Spinal cord (tissue), 10 donors: ENCODE measurements around the gene MCCC1. TPM values are rescaled to one million over a fixed set of nuclear protein-coding genes. Genes with fewer than 3 reads are reported as not detected.

ENCODE experiments used
- DNase-seq, 6 donors: peaks; one replicate each; pipeline versions ENCODE4 v3.0.0 to v3.0.0-alpha.2; 2013 to 2015; ENCODE audit warnings: low spot score in 6 of 6, low read depth in 4 of 6
- H3K27ac ChIP-seq: one replicate; pipeline ENCODE4 v1.5.1; 2013; ENCODE audit warnings: low read depth, low read length, control low read depth
- H3K27me3 ChIP-seq: one replicate; pipeline ENCODE4 v1.6.1; 2013; ENCODE audit warnings: low read length; ENCODE audit not compliant: control insufficient read depth, insufficient read depth
- H3K36me3 ChIP-seq: one replicate; pipeline ENCODE4 v1.6.1; 2013; ENCODE audit warnings: low read length; ENCODE audit not compliant: control insufficient read depth, insufficient read depth
- H3K4me1 ChIP-seq: one replicate; pipeline ENCODE4 v1.6.1; 2013; ENCODE audit warnings: low read length; ENCODE audit not compliant: control insufficient read depth, insufficient read depth
- H3K4me3 ChIP-seq: one replicate; pipeline ENCODE4 v1.5.1; 2013; ENCODE audit warnings: low read depth, low read length, control low read depth
- H3K9me3 ChIP-seq: one replicate; pipeline ENCODE4 v1.6.1; 2013; ENCODE audit warnings: low read length; ENCODE audit not compliant: control insufficient read depth, insufficient read depth
- WGBS: methylation state at CpG from one replicate; pipeline ENCODE4 v1.1.5; 2013; ENCODE audit warnings: missing lambda C conversion rate; ENCODE audit not compliant: insufficient coverage; 5-methylcytosine and 5-hydroxymethylcytosine counted together
- long read RNA-seq, 4 donors: transcript quantifications; one replicate each; lab custom pipeline, GENCODE V29; 2026
- polyA plus RNA-seq, 2 donors: library from polyadenylated mRNA; unstranded; fragments of 120-200 nt; gene quantifications; one replicate each; pipeline ENCODE4 v1.2.1, GENCODE V29; 2013; ENCODE audit not compliant: insufficient read length in 2 of 2
- total RNA-seq, 2 donors: library from RNA; depleted of rRNA in 1 of 2; stranded (reverse); fragments of 120-200 nt in 1 of 2; fragments of >200 nt in 1 of 2; gene quantifications; one replicate each; pipeline versions ENCODE4 v1.2.3 to v1.2.4, GENCODE V29; 2013 to 2014
- donor health status: healthy.

Gene MCCC1
- total RNA-seq (10 to 100 TPM; 36.1 to 37.5 TPM), polyA plus RNA-seq (10 to 100 TPM; 32.7 to 35.6 TPM)
- long read RNA-seq, donor 1, transcript MCCC1-201 (19 exons, 2,545 nt): major isoform, 5 of 5 reads
- long read RNA-seq, donor 1, partial matches to known transcripts: 0 of 5 reads
- long read RNA-seq, donor 1, other reads (novel, unspliced or antisense): 0 of 5 reads
- long read RNA-seq, donor 2, partial matches to known transcripts: 0 of 1 reads
- long read RNA-seq, donor 2, other reads (novel, unspliced or antisense): 0 of 1 reads
- long read RNA-seq, donor 3, partial matches to known transcripts: 0 of 3 reads
- long read RNA-seq, donor 3, other reads (novel, unspliced or antisense): 0 of 3 reads
- long read RNA-seq, donor 4, partial matches to known transcripts: 0 of 3 reads
- long read RNA-seq, donor 4, other reads (novel, unspliced or antisense): 0 of 3 reads

- no peaks in the 10 kb centered on the region for H3K27me3 ChIP-seq
- H3K27ac ChIP-seq: peak within 1 kb of the TSS; percentile 94
- H3K36me3 ChIP-seq: peaks cover 6% of the 10 kb centered on the region
- peak within 1 kb of the TSS; percentile 97 for H3K4me3 ChIP-seq
- H3K4me1 ChIP-seq: peaks cover 5% of the 10 kb centered on the region
- WGBS: 0% methylated on average over 60 of the region's 60 CpGs
- peak; percentile 91 to 99 (median 96) for DNase-seq
- H3K9me3 ChIP-seq: no peaks in the 10 kb centered on the region
Observed at GRCh38 chr3:183099026-183099837, at the start of gene MCCC1. TSS of gene MCCC1 (minus strand) at chr3:183099496. CDS start at chr3:183099440, 56 bp downstream.

- Histone ChIP-seq H3K27ac (no peak overlapping the region), H3K27me3 (no peaks in the 10 kb centered on the region), H3K36me3 (no peaks in the 10 kb centered on the region), H3K4me3 (no peak overlapping the region), H3K9me3 (no peaks in the 10 kb centered on the region), H3K4me1 (no peaks in the 10 kb centered on the region)
- DNase-seq: no peak
- 62% methylated on average over 2 of the region's 4 CpGs for WGBS
Observed at GRCh38 chr3:183148056-183148455, 48.8 kb upstream of the MCCC1 start.

GRCh38 chr3:183144363-183144762, 45.1 kb upstream of the MCCC1 start:
- Histone ChIP-seq H3K9me3 (no peaks in the 10 kb centered on the region), H3K4me3 (no peak overlapping the region), H3K36me3 (no peaks in the 10 kb centered on the region), H3K27ac (no peak overlapping the region), H3K27me3 (no peaks in the 10 kb centered on the region), H3K4me1 (no peaks in the 10 kb centered on the region)
- no peak for DNase-seq
- WGBS: 80% methylated on average over 1 of the region's 1 CpG

GRCh38 chr3:183142199-183142598, 42.9 kb upstream of the MCCC1 start:
- DNase-seq: no peak
- Histone ChIP-seq H3K4me3 (no peak overlapping the region), H3K4me1 (no peaks in the 10 kb centered on the region), H3K27me3 (no peaks in the 10 kb centered on the region), H3K36me3 (no peaks in the 10 kb centered on the region), H3K27ac (no peak overlapping the region), H3K9me3 (no peaks in the 10 kb centered on the region)
- 76% methylated on average over 5 of the region's 11 CpGs for WGBS

GRCh38 chr3:183134844-183135243, 35.5 kb upstream of the MCCC1 start:
- DNase-seq: no peak
- H3K4me3 ChIP-seq: no peak overlapping the region
- no peaks in the 10 kb centered on the region for H3K9me3 ChIP-seq
- WGBS: 88% methylated on average over 1 of the region's 2 CpGs
- no peaks in the 10 kb centered on the region for H3K4me1 ChIP-seq
- peaks cover 2% of the 10 kb centered on the region for H3K27me3 ChIP-seq
- H3K36me3 ChIP-seq: no peaks in the 10 kb centered on the region
- no peak overlapping the region for H3K27ac ChIP-seq

- no peaks in the 10 kb centered on the region for H3K36me3 ChIP-seq
- WGBS: 79% methylated on average over 3 of the region's 6 CpGs
- no peak overlapping the region for H3K27ac ChIP-seq
- peaks cover 2% of the 10 kb centered on the region for H3K27me3 ChIP-seq
- no peak overlapping the region for H3K4me3 ChIP-seq
- no peaks in the 10 kb centered on the region for H3K9me3 ChIP-seq
- no peaks in the 10 kb centered on the region for H3K4me1 ChIP-seq
- no peak for DNase-seq
Observed at GRCh38 chr3:183132409-183132808, 33.1 kb upstream of the MCCC1 start.

- Histone ChIP-seq H3K9me3 (no peaks in the 10 kb centered on the region), H3K36me3 (no peaks in the 10 kb centered on the region), H3K4me1 (no peaks in the 10 kb centered on the region), H3K4me3 (no peak overlapping the region), H3K27me3 (peaks cover 2% of the 10 kb centered on the region), H3K27ac (no peak overlapping the region)
- no CpG with 5 or more reads among the region's 4 CpGs for WGBS
- DNase-seq: no peak
Observed at GRCh38 chr3:183131735-183132134, 32.4 kb upstream of the MCCC1 start.

- WGBS: 87% methylated on average over 3 of the region's 4 CpGs
- no peaks in the 10 kb centered on the region for H3K9me3 ChIP-seq
Observed at GRCh38 chr3:183131186-183131725, 32.0 kb upstream of the MCCC1 start.

GRCh38 chr3:183129243-183129642, 29.9 kb upstream of the MCCC1 start:
- H3K36me3 ChIP-seq: no peaks in the 10 kb centered on the region

More at GRCh38 chr3:183131186-183131725, 32.0 kb upstream of the MCCC1 start:
- Histone ChIP-seq H3K4me1 (no peaks in the 10 kb centered on the region), H3K27ac (no peak overlapping the region), H3K4me3 (no peak overlapping the region), H3K27me3 (peaks cover 2% of the 10 kb centered on the region), H3K36me3 (no peaks in the 10 kb centered on the region)
- no peak for DNase-seq

More at GRCh38 chr3:183129243-183129642, 29.9 kb upstream of the MCCC1 start:
- Histone ChIP-seq H3K4me3 (no peak overlapping the region), H3K27me3 (peaks cover 2% of the 10 kb centered on the region), H3K4me1 (no peaks in the 10 kb centered on the region), H3K9me3 (no peaks in the 10 kb centered on the region), H3K27ac (no peak overlapping the region)
- WGBS: no CpG with 5 or more reads among the region's 1 CpG
- no peak for DNase-seq
